HG03280 (cell line): Measurements from ENCODE around the gene CYB561.

ENCODE experiments used
- ATAC-seq: cut with Tn5 transposase; IDR thresholded peaks from one replicate; pipeline ENCODE4 v1.9.1; 2021; ENCODE audit warnings: mild to moderate bottlenecking, moderate library complexity; ENCODE audit not compliant: unreplicated experiment

The CYB561 gene, protein sequence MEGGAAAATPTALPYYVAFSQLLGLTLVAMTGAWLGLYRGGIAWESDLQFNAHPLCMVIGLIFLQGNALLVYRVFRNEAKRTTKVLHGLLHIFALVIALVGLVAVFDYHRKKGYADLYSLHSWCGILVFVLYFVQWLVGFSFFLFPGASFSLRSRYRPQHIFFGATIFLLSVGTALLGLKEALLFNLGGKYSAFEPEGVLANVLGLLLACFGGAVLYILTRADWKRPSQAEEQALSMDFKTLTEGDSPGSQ

GRCh38 chr17:63445954-63446752 is at the start of gene CYB561:
TSS of gene CYB561 (minus strand) at chr17:63446306. CDS start at chr17:63437547, 8,759 bp downstream.
- peak; percentile 73 for ATAC-seq

- ATAC-seq = no peak
Observed at GRCh38 chr17:63495491-63495890, 49.4 kb upstream of the CYB561 start.

DNA sequence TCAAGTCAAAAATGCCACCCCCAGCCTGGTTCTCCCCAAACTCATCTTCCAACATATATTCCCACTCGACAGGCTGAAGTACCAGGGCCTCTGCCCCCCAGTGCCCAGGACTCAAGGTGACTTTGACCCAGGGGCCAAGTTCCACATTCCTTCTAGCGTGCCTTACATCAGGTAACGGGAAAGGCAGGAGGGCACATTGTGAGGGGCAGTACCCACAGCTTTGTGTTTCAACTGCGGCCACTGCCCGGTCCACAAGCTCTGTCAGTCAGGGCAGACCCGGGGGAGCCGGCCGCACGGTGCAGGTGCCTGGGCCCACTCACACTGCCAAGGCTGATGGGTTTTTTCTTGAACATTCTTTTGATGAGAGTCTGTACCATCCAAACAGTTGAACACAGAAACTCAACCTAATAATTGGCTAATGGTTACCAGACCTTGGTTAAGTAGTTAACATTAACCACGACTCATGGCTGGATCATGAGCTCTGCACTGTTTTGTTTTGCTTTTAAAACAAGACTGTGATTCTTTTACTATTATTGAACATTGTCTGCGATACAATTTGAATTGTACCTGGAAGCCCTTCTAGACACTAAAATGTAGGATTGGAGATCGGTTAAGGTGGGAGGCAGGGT is 48.3 kb upstream of the CYB561 start:
- no peak for ATAC-seq

DNA sequence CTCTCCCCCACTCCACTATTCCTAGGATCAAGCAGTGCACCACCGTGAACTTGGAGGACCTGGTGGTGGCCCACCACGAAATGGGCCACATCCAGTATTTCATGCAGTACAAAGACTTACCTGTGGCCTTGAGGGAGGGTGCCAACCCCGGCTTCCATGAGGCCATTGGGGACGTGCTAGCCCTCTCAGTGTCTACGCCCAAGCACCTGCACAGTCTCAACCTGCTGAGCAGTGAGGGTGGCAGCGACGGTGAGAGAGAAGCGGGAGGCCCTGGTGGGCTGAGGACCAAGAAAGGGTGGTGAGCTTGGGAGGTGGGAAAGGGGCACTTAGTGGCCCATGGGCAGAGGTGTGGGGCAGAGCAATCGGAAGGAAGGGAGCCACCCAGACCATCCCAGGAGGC is 47.3 kb upstream of the CYB561 start:
- no peak for ATAC-seq

- no peak for ATAC-seq
Observed at GRCh38 chr17:63492940-63493339, 46.8 kb upstream of the CYB561 start.

- no peak for ATAC-seq
Observed at GRCh38 chr17:63491977-63492618, 46.0 kb upstream of the CYB561 start.

DNA sequence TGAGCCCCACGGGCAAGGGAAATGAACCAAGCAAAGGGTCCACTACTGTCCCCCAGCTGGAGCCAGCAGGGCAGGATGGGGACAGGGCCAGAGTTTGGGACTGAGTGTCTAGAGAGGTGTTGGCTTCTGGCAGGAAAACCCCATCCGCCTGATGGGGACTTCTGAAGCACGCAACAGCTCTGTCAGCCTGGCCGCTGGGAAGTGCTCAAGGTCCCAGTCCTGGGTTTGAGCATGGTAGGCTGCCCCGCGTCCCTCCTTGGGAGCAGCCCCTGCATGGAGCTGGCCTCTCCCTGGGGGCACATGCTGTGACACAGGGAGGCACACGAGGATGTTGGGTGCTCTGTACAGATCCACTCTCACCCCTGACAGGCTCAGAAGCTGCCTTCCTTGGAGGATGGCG is 45.3 kb upstream of the CYB561 start:
- no peak for ATAC-seq

- ATAC-seq = no peak
Observed at GRCh38 chr17:63490858-63491400, 44.8 kb upstream of the CYB561 start.

- no peak for ATAC-seq
Observed at GRCh38 chr17:63490329-63490728, 44.2 kb upstream of the CYB561 start.

- no peak for ATAC-seq
Observed at GRCh38 chr17:63489291-63489690, 43.2 kb upstream of the CYB561 start.

- ATAC-seq = no peak
Observed at GRCh38 chr17:63488851-63489250, 42.7 kb upstream of the CYB561 start.

GRCh38 chr17:63487014-63487339 is 40.9 kb upstream of the CYB561 start:
- ATAC-seq = no peak

DNA sequence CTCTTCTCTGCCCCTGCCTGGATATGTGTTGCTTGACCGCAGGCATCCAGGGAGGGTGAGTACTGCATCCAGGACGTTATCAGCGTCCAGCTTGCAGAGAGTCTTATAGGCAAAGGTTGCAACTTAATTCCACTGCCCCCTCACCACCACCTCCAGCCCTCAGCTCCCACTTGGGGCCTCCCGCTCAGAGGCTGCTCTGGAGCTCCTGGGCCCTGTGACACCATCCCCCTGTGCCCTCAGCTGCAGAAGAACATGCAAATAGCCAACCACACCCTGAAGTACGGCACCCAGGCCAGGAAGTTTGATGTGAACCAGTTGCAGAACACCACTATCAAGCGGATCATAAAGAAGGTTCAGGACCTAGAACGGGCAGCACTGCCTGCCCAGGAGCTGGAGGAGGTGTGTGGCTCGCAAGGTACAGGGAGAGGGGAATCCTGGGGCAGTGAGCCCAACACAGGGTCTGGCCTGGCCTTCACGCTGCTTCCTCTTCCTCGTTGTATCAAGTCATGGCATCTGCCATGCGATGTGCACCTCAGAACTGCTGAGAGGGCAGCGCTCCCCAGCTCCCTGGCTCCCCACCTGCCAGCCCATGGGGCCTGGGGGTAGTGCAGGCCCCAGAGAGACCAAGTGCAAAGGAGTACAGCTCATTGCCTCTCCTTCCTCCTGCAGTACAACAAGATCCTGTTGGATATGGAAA is 40.4 kb upstream of the CYB561 start:
- no peak for ATAC-seq

GRCh38 chr17:63483655-63484575 is 37.8 kb upstream of the CYB561 start:
- no peak for ATAC-seq

- no peak for ATAC-seq
Observed at GRCh38 chr17:63483038-63483437, 36.9 kb upstream of the CYB561 start.

DNA sequence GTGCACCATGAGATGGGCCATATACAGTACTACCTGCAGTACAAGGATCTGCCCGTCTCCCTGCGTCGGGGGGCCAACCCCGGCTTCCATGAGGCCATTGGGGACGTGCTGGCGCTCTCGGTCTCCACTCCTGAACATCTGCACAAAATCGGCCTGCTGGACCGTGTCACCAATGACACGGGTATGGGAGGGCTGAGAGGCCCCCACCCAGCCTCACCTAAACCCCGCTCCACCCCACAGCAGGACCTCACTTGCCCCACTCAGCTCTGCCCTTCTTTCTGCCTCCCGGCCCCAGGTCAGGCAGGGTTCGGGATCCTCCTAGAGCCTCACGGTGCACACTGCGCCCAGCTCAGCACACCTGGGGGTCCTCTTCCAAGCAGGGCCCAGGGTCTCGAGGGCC is 36.4 kb upstream of the CYB561 start:
- ATAC-seq = no peak

DNA sequence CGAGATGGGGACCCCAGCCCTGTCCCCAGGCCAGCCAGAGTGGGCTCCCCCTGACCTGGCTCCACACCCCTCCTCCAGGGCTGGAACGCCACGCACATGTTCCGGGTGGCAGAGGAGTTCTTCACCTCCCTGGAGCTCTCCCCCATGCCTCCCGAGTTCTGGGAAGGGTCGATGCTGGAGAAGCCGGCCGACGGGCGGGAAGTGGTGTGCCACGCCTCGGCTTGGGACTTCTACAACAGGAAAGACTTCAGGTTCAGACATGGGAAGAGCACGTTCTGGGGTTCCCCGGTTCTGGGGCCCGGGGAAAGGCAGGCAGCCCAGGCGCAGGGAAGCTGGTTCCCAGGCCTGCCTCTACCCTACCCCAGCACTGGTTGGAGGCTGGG is 35.4 kb upstream of the CYB561 start:
- no peak for ATAC-seq

DNA sequence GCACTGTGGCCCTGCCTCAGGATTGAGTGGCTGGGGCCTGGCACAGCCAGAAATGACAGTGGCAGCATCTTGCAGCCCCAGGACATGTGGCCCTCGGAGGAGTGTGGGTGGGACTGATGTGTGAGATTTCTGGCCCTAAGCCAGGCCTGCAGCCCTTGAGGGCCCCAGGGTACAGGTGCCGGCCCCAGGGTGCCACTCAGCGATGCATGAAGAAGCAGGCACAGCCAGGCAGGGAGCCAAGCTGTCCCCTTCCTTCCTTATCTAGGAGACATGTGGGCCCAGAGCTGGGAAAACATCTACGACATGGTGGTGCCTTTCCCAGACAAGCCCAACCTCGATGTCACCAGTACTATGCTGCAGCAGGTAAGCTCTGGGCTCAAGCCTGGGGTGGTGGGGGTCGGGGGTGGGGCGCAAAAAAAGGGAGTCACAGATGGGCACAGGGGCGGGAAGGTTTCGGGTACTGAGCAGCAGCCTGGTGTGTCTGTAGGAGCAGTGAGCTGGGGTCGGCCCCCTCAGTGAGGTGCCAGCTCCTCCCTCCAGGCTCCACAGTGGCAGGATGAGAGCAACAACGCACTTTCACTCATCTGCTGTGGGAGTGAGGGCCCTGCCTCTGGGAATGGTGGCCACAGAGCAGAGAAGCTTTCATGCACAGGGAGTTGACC is 34.9 kb upstream of the CYB561 start:
- no peak for ATAC-seq

GRCh38 chr17:63480192-63480784 is 34.2 kb upstream of the CYB561 start:
- no peak for ATAC-seq
